Adrenal gland (tissue), 12 donors: ENCODE results near the gene NRAP. TPM values are rescaled to one million over a fixed set of nuclear protein-coding genes. Genes with fewer than 3 reads are reported as not detected.

ENCODE experiments used
- DNase-seq, 7 donors: peaks; one replicate each; pipeline ENCODE4 v3.0.0-alpha.2; 2019 to 2020
- H3K27ac ChIP-seq, 5 donors: fragments of 200-600 bp; sonication (generic) in 4 of 5; 1 replicate in 3 of 5; 2 replicates in 2 of 5; pipeline versions ENCODE4 v1.5.1 to v1.8.0; 2016 to 2020; ENCODE audit warnings: mild to moderate bottlenecking in 1 of 5
- H3K27me3 ChIP-seq: fragments of 200-600 bp; 2 replicates; pipeline ENCODE4 v1.8.0; 2021
- H3K36me3 ChIP-seq, 2 donors: fragments of 200-600 bp; replicated peaks in 1 of 2; 1 replicate in 1 of 2; 2 replicates in 1 of 2; pipeline versions ENCODE4 v1.5.1 to v1.8.0; 2018 to 2022
- H3K4me1 ChIP-seq, 2 donors: fragments of 200-600 bp; replicated peaks in 1 of 2; 1 replicate in 1 of 2; 2 replicates in 1 of 2; pipeline versions ENCODE4 v1.5.1 to v1.8.0; 2018 to 2021
- H3K4me3 ChIP-seq, 4 donors: fragments of 200-600 bp; sonication (generic) in 3 of 4; one replicate each; pipeline ENCODE4 v1.5.1; 2016 to 2018
- H3K9me3 ChIP-seq, 3 donors: fragments of 200-600 bp; sonication (generic) in 1 of 3; replicated peaks in 1 of 3; 1 replicate in 2 of 3; 2 replicates in 1 of 3; pipeline versions ENCODE4 v1.5.1 to v1.8.0; 2016 to 2021
- CTCF ChIP-seq, 6 experiments: fragments of 450-650 bp in 4 of 6; fragments of 200-600 bp in 2 of 6; sonication (generic) in 1 of 6; IDR thresholded peaks; 1 replicate in 5 of 6; 2 replicates in 1 of 6; pipeline versions ENCODE4 v1.5.1 to v1.8.0; 2016 to 2021; ENCODE audit warnings: antibody characterized with exemption in 6 of 6, mild to moderate bottlenecking in 2 of 6, moderate library complexity in 1 of 6
- POLR2A ChIP-seq, 2 donors: fragments of 450-650 bp; IDR thresholded peaks; one replicate each; pipeline ENCODE4 v1.6.1; 2017; ENCODE audit warnings: antibody characterized with exemption in 2 of 2, mild to moderate bottlenecking in 2 of 2, moderate library complexity in 1 of 2
- WGBS, 4 donors: extraction: QIAGEN DNeasy Blood & Tissue Kit in 2 of 4; methylation state at CpG; one replicate each; pipeline versions ENCODE4 v1.1.5 to v1.1.7; 2013 to 2017; 5-methylcytosine and 5-hydroxymethylcytosine counted together
- intact Hi-C, 2 donors: fragments of 100-400 bp; cut with DNase I; formaldehyde crosslinking; loops; one replicate each; pipeline versions ENCODE4 v1.14.1 to v1.15.0; 2022 to 2023
- polyA plus RNA-seq, 3 donors: library from polyadenylated mRNA; stranded (reverse); fragments of 200-250 nt in 2 of 3; fragments of 350-450 nt in 1 of 3; fragmentation: Illumina TruSeq in 1 of 3; extraction: RNeasy Lipid Tissue Mini Kit (QIAGEN cat#74804) in 1 of 3; gene quantifications; one replicate each; pipeline ENCODE4 v1.2.3, GENCODE V29; 2013 to 2014
- total RNA-seq, 9 donors: library from RNA; depleted of rRNA in 4 of 9; stranded (reverse); fragments of >200 nt in 4 of 9; fragments of 120-200 nt in 1 of 9; fragmentation: NEBNext Ultra II Directional in 1 of 9; extraction: Animal tissue kit (Norgen Biotek cat#: 25700) in 1 of 9; gene quantifications; one replicate each; pipeline versions ENCODE4 v1.1.0 to v1.2.4, GENCODE V29; 2013 to 2023
- donor health status: healthy with polysubstance abuse.
- donor health status: Bipolar disorder and iron deficiency.
- donor health status: DM: yes; HTN: yes; CAD: no.
- donor health status: DM: no; HTN: no; CAD: no.
- donor health status: DM: no; HTN: no; CAD: no.
- donor health status: DM: yes; HTN: yes; CAD: no.

Gene NRAP
- total and polyA plus RNA-seq, 12 donors = 0.03 to 2.0 (median 0.09) TPM; not detected in 8

- intact Hi-C loops = loop anchor here (5.0 to 10.0 kb wide), 2 partner anchors 40 to 108 kb away; no protein-coding TSS in a partner anchor
- no peaks in the 10 kb centered on the region for H3K27me3 ChIP-seq
- TF ChIP-seq CTCF (IDR thresholded peaks at IDR 0.05) = no peak
- TF ChIP-seq POLR2A (IDR thresholded peaks at IDR 0.05) = no peak
- H3K4me1 ChIP-seq = peaks cover 0 to 3% of the 10 kb centered on the region in 2 donors
- no peak overlapping the region for H3K27ac ChIP-seq
- no peak for DNase-seq
- 72 to 84% (median 81%) methylated on average over 5 of the region's 5 CpGs for WGBS, 4 donors
- H3K9me3 ChIP-seq = no peaks in the 10 kb centered on the region
- H3K36me3 ChIP-seq = no peaks in the 10 kb centered on the region
- peak overlapping the region in 1 of 4 donors; percentile 52 for H3K4me3 ChIP-seq
Observed at GRCh38 chr10:113562704-113563103, 101.1 kb downstream of the NRAP start.

- 82 to 95% (median 89%) methylated on average over 6 of the region's 6 CpGs for WGBS, 4 donors
- Histone ChIP-seq H3K9me3 (no peaks in the 10 kb centered on the region), H3K27me3 (peaks cover 1% of the 10 kb centered on the region), H3K36me3 (no peaks in the 10 kb centered on the region), H3K27ac (no peak overlapping the region), H3K4me1 (peaks cover 0 to 10% of the 10 kb centered on the region in 2 donors), H3K4me3 (no peak overlapping the region)
- no peak for TF ChIP-seq CTCF (IDR thresholded peaks at IDR 0.05)
- TF ChIP-seq POLR2A (IDR thresholded peaks at IDR 0.05) = no peak
- intact Hi-C loops = loop anchor here (5.0 to 10.0 kb wide), 2 partner anchors 40 to 107 kb away; no protein-coding TSS in a partner anchor
- no peak for DNase-seq
Observed at GRCh38 chr10:113562069-113562468, 101.8 kb downstream of the NRAP start.

GRCh38 chr10:113561214-113561613, 102.6 kb downstream of the NRAP start:
- Histone ChIP-seq H3K27me3 (peaks cover 4% of the 10 kb centered on the region), H3K27ac (no peak overlapping the region), H3K9me3 (no peaks in the 10 kb centered on the region), H3K4me1 (peaks cover 0 to 12% of the 10 kb centered on the region in 2 donors), H3K36me3 (no peaks in the 10 kb centered on the region), H3K4me3 (no peak overlapping the region)
- TF ChIP-seq CTCF (IDR thresholded peaks at IDR 0.05) (no peak), POLR2A (IDR thresholded peaks at IDR 0.05) (no peak)
- no peak for DNase-seq
- intact Hi-C loops = loop anchor here (5.0 to 10.0 kb wide), 2 partner anchors 39 to 106 kb away; no protein-coding TSS in a partner anchor
- WGBS, 4 donors = 81 to 85% (median 83%) methylated on average over 2 to 3 of the region's 3 CpGs

GRCh38 chr10:113560071-113560470, 103.8 kb downstream of the NRAP start:
- H3K4me3 ChIP-seq = no peak overlapping the region
- H3K27me3 ChIP-seq = peaks cover 8% of the 10 kb centered on the region
- H3K27ac ChIP-seq = no peak overlapping the region
- DNase-seq = no peak
- no peaks in the 10 kb centered on the region for H3K9me3 ChIP-seq
- 72 to 86% (median 82%) methylated on average over 5 of the region's 5 CpGs for WGBS, 4 donors
- H3K4me1 ChIP-seq = peaks cover 0 to 12% of the 10 kb centered on the region in 2 donors
- H3K36me3 ChIP-seq = no peaks in the 10 kb centered on the region
- intact Hi-C loops = loop anchor here (5.0 to 10.0 kb wide), 2 partner anchors 38 to 105 kb away; no protein-coding TSS in a partner anchor
- TF ChIP-seq CTCF (IDR thresholded peaks at IDR 0.05) (no peak), POLR2A (IDR thresholded peaks at IDR 0.05) (no peak)
